GM19372 (cell line): ENCODE data around the gene KCNIP3.
"Not testable (repeated sequence)": the region's sequence is repeated elsewhere in the genome, so short reads cannot be mapped to it uniquely, and the experiment has no call there.

Experiments used
- ATAC-seq: cut with Tn5 transposase; IDR thresholded peaks from one replicate; pipeline ENCODE4 v1.9.1; 2021; ENCODE audit warnings: mild to moderate bottlenecking, low read depth, moderate library complexity; ENCODE audit not compliant: unreplicated experiment

KCNIP3 gene

GRCh38 chr2:95393901-95394300 lies 96.8 kb downstream of the KCNIP3 start:
- ATAC-seq = no peak

DNA sequence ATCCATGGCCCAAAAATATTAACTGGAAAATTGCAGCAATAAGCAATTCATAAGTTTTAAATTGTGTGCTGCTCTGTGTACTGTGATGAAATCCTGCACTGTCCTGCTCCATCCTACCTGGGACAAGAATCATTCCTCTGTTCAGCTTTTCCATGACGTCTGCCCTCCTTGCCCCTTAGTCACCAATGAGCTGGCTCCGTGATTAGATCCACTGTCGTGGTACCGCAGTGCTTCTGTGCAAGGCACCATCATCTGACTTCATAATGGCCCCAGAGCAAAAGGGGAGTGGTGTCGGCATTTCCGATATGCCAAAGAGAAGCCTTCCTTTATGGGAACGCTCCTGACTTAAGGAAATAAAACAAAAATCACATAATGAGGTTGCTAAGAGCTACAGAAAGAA lies 101.9 kb downstream of the KCNIP3 start:
- no peak for ATAC-seq

GRCh38 chr2:95401480-95401879 lies 104.3 kb downstream of the KCNIP3 start:
- ATAC-seq = no peak

GRCh38 chr2:95402004-95402369 lies 104.8 kb downstream of the KCNIP3 start:
- ATAC-seq = peak; percentile 15

DNA sequence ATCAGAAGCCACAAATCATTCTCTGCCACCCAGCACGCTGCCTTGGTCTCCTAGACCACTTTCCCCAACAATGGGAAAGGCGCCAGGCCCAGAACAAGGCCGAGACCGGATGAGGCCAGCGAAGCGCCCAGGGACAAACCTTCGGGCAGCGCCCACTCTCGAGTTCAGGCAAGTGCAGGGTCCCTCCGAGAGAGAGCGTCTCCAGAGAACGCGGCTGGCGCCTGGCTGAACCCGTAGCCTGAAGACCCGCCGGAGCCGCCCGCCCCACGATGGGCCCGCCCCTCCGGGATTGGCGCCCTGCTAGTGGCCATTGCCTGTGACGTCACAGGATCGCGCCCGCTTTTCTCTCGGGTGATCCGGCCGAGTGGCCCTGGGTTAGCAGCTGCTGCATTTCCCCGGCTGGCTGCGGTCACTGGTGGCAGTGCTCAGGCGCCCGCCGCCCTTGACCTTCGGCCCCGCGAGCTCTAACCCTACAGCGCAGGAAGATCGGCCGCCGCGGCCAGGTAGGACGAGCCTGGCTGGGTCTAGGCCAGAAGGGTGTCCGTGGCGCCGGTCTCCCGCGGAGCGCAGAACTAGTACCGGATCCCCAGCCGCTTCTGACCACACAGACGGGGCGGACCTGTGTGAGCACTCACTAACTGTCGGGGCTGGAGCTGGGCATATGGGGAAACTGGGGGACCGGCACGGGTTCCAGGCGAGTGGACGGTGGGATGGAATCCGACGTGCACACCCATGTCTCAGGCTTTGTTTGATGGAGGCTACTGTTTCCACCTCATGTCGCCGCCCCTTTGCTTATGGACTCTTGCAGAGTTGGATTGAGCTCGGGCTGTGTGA lies 105.4 kb downstream of the KCNIP3 start, which contains the start of gene FAHD2A:
Gene FAHD2A, plus strand, starts transcription at position 339 of the 834 bp plus-strand sequence. CDS start 2,851 bp downstream, outside the sequence.
- ATAC-seq = peak; percentile 94

- ATAC-seq = not testable (repeated sequence)
Measured at GRCh38 chr2:95403204-95403721, 106.1 kb downstream of the KCNIP3 start.

DNA sequence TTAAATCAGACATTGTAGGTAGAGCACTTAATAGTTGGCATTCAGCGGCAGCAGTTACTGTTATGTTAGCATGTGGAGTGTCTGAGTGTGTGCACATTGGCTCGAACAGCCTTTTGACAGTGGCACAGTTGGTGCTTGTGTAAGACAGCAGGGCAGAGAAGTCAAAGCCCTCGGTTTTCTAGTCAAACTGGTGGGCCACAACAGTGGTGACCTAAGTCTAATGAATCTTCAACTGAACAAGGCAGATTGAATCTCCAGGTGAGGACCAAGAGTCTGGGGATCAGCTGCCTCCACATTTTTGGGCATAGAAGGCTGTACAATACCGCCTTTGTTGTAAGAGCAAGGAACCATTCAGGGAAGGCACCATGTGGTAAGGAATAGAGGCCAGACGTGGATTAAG lies 106.7 kb downstream of the KCNIP3 start:
- not testable (repeated sequence) for ATAC-seq

- ATAC-seq = not testable (repeated sequence)
Measured at GRCh38 chr2:95404676-95405075, 107.5 kb downstream of the KCNIP3 start.

- ATAC-seq = not testable (repeated sequence)
Measured at GRCh38 chr2:95411239-95411638, 114.1 kb downstream of the KCNIP3 start.

DNA sequence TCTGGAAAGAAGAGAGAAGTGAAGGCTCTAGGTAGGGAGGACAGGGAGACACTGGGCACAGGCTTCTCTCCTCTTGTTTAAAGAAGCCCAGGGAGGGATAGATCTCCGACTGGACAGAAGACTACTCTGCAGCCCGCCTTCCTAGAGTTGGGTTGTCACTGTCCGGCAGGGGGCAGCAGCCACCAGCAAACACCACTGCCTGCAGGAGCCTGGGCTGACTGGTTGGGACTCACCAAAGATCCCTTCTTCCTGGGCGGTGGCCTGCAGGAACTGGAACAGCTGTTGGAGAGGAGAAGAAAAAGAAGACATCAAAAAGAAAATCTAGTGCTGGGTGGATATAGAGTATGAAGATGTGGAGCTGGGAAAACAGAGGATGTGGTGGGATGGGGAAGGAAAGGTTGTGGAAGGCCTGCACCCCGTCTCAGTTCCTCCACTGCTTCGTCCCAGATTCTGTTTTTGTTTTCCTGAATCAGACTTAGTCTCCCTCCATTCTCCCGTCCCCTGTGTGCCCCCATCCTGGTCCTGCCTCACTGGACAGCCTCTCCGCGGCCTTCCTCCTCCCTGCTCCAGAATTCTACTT lies 117.0 kb downstream of the KCNIP3 start:
- peak; percentile 86 for ATAC-seq

DNA sequence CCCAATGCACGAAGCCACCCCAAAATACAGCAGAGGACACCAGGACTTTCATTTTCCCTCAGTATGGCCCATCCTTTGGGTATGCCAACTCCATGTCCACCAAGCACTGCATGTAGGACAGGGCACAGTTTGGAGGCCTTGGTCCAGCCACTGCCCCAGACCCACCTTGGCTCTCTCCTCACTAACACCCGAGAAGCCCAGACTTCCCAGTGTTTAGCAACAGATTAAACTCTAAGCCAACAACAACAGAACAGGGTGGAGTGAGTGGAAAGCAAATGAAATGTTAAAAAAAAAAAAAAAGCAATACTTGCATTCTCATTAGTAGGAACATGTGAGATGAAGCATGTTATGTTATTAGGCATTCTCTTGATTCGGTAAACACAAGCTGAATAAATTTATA lies 118.0 kb downstream of the KCNIP3 start:
- not testable (repeated sequence) for ATAC-seq

GRCh38 chr2:95415561-95415960 lies 118.4 kb downstream of the KCNIP3 start:
- not testable (repeated sequence) for ATAC-seq

- not testable (repeated sequence) for ATAC-seq
Measured at GRCh38 chr2:95427196-95427867, 130.2 kb downstream of the KCNIP3 start.

- ATAC-seq = not testable (repeated sequence)
Measured at GRCh38 chr2:95429748-95430467, 132.8 kb downstream of the KCNIP3 start.

DNA sequence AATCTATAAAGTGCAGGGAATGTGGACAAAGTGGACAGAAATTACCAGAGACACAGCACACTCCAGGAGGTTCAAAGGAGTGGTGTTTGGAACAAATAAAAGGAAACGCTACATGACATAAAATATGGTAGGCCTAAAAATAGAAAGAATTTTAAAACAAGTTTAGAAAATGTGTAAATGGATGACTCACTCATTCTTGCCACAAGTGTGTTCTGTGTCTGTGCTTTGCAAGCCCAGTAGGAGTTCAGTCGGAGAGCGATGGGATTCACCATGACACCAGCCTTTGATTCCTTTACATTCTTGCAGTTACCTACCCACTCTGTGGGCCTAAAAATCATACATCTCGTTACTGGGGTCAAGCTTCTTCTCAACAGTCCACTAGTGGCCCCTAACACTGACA lies 136.2 kb downstream of the KCNIP3 start:
- not testable (repeated sequence) for ATAC-seq

DNA sequence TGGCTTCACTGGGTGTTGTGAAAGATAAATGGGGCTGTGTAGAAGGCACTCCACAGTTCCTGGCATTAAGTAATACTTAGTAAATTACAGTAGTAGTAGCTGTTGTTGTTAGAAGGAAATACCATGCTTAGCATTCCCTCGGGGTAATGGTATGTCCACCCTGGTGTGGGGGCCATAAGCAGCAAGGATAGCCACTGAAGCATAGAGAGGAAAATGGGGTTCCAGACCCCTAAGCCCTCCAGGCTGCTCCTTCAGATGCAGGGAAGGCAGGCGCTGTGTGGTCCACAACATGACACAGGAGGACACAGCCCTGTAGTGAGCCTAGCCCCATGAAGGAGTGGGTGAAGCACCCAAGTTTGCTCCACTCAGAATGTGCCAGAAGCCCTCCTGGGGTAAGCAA lies 136.8 kb downstream of the KCNIP3 start:
- ATAC-seq = not testable (repeated sequence)

- not testable (repeated sequence) for ATAC-seq
Measured at GRCh38 chr2:95434507-95435076, 137.4 kb downstream of the KCNIP3 start.

DNA sequence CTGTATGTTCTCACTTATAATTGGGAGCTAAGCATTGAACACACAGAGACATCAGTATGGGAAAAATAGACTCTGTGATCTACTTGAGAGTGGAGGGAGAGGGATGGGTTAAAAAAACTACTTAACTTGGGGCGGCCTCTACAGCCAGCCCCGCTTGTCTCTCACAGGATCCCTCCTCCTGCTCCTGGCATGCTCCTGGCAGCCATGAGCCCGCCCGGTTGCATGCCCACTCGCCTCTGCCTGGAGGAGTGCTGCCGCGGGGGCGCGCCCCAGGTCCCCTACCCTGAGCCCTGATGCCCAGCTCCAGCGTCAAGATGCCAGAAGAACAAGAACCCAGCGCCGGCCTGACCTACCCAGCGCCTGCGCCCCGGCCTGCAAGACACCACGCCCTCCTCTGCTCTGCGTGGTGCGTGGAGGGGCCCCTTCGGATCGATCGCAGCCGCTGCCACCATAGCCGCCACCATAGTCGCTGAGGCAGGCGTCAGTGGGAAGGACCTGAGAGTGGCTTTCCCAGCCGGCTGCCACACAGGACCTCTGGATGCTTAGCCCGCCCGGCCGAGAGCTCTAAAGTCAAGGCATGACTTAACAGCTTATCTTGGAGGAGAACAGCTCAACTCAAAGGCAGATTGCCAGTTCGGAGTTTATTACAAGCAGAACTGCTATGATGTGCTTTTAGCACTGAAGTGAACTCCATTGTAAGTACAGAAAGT lies 138.2 kb downstream of the KCNIP3 start:
- ATAC-seq = not testable (repeated sequence)
